MG63 (cell line): ENCODE measurements around the gene PEX11B. TPM values are rescaled to one million over a fixed set of nuclear protein-coding genes. Genes with fewer than 3 reads are reported as not detected.

Experiments used
- DNase-seq: peaks from one replicate; pipeline ENCODE4 v3.0.0-alpha.2; 2020
- H3K27me3 ChIP-seq: fragments of 250-450 bp; sonication (Bioruptor Pico); 2 replicates; pipeline ENCODE4 v1.5.1; 2020; ENCODE audit warnings: mild to moderate bottlenecking, moderate library complexity
- H3K36me3 ChIP-seq: fragments of 250-450 bp; sonication (Bioruptor Pico); 2 replicates; pipeline ENCODE4 v1.5.1; 2020; ENCODE audit warnings: mild to moderate bottlenecking, moderate library complexity
- H3K4me3 ChIP-seq: fragments of 250-450 bp; sonication (Bioruptor Pico); 2 replicates; pipeline ENCODE4 v1.5.1; 2020; ENCODE audit warnings: mild to moderate bottlenecking, moderate library complexity
- H3K9me3 ChIP-seq: fragments of 250-450 bp; sonication (Bioruptor Pico); 2 replicates; pipeline ENCODE4 v1.5.1; 2020; ENCODE audit warnings: mild to moderate bottlenecking, moderate library complexity
- total RNA-seq: library from RNA; depleted of rRNA; stranded (reverse); fragments of >200 nt; shearing (Covaris generic); gene quantifications from 2 replicates; pipeline ENCODE4 v1.2.3, GENCODE V29; 2014; ENCODE audit warnings: low replicate concordance; rRNA removed

The PEX11B gene
- total RNA-seq, 1 experiment from 2014 or later = 20.6 TPM

DNA sequence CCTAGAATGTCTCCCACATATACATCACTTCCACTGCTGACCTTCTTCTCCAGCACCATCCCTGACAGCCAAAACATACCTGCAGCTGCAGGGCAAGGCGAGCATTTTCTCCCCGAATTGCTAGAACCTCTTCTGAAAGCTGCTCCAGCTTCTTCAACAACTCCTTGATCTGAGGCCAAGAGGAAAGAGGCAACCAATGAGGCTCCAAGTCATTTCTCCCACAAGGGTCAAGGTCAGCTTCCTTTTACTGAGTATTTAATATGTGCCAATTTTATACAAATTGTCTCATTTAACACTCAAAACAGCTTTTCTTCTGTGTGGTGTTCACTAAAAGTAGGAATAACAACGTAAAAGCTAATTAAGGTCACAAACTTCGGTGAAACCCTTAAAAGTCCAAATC lies 50.3 kb downstream of the PEX11B start:
- peaks cover 10% of the 10 kb centered on the region for H3K27me3 ChIP-seq
- H3K9me3 ChIP-seq = no peaks in the 10 kb centered on the region
- no peaks in the 10 kb centered on the region for H3K36me3 ChIP-seq
- no peak for DNase-seq
- H3K4me3 ChIP-seq = no peak overlapping the region

- peak; percentile 16 for DNase-seq
- H3K9me3 ChIP-seq = no peaks in the 10 kb centered on the region
- H3K4me3 ChIP-seq = no peak overlapping the region
- H3K27me3 ChIP-seq = peaks cover 10% of the 10 kb centered on the region
- H3K36me3 ChIP-seq = no peaks in the 10 kb centered on the region
Measured at GRCh38 chr1:145863282-145864018, 55.1 kb downstream of the PEX11B start.

Other genes starting within 250 kb of the PEX11B start
- gene PDZK1, start 211.3 kb downstream of the PEX11B start, total RNA-seq = not detected in 2 replicates
- gene CD160, start 199.2 kb downstream of the PEX11B start, total RNA-seq = not detected in 2 replicates
- 8.4 and 11.3 TPM in 2 replicates for gene RNF115, start 94.6 kb downstream of the PEX11B start, total RNA-seq
- 30.9 and 34.8 TPM in 2 replicates for gene POLR3C, start 94.5 kb downstream of the PEX11B start, total RNA-seq
- gene NUDT17, start 73.1 kb downstream of the PEX11B start, total RNA-seq = 0.59 TPM in 2 replicates
- 5.6 and 11.0 TPM in 2 replicates for gene PIAS3, start 59.6 kb downstream of the PEX11B start, total RNA-seq
- gene ANKRD35, start 32.9 kb downstream of the PEX11B start, total RNA-seq = not detected in 2 replicates
- gene ITGA10, start 8.7 kb downstream of the PEX11B start, total RNA-seq = 0.10 and 0.20 TPM in 2 replicates
- 52.3 and 69.3 TPM in 2 replicates for gene RBM8A, start 8.8 kb upstream of the PEX11B start, total RNA-seq
- gene LIX1L, start 39.3 kb upstream of the PEX11B start, total RNA-seq = 30.0 and 38.9 TPM in 2 replicates
- gene ANKRD34A, start 45.9 kb upstream of the PEX11B start, total RNA-seq = 0.30 TPM in 1 of 2 replicates, not detected in the other
- gene POLR3GL, start 46.0 kb upstream of the PEX11B start, total RNA-seq = 1.8 and 6.8 TPM in 2 replicates
- gene TXNIP, start 77.9 kb upstream of the PEX11B start, total RNA-seq = 20.4 and 20.6 TPM in 2 replicates
- gene HJV, start 103.0 kb upstream of the PEX11B start, total RNA-seq = not detected in 2 replicates
- 0.49 and 0.69 TPM in 2 replicates for gene NBPF10, start 226.1 kb upstream of the PEX11B start, total RNA-seq